NT2/D1 (cell line): ENCODE data around the gene PSME2.

Experiments
- SUZ12 ChIP-seq: IDR thresholded peaks from 2 replicates; pipeline ENCODE4 v1.6.1; 2011; ENCODE audit not compliant: insufficient read length, insufficient read depth; ENCODE audit errors: extremely low read depth
- YY1 ChIP-seq: IDR thresholded peaks from 2 replicates; pipeline ENCODE4 v1.6.1; 2011; ENCODE audit not compliant: insufficient read length, insufficient read depth

DNA sequence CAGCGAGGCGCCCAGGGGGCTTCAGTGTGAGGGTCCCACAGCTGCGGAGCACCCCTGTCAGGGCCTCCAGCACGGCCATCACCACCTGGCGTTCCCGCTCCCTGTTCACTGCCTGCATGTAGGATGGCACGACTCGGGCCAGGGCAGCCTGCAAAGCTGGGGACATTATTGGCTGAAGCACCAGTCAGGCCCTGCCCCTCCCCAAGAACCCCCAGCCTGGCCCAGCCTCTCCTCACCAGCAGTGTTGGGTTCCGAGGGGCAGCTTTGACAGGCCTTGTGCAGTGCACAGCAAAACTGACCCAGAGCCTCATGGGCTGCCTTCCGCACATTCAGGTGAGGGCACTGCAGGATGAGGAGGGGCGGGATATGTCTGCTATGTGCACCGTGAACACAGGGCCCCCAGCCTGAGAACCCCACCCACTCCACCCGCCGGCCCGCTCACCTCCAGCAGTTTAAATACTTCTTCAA is 36.6 kb upstream of the PSME2 start:
- no peak for TF ChIP-seq YY1
- no peak for TF ChIP-seq SUZ12
